ENCODE data around the gene DBH.

Gene DBH

GRCh38 chr9:133676450-133676849, 40.3 kb downstream of the DBH start:
- Mint-ChIP-seq H3K27ac (peak overlapping the region in 1 of 3 experiments; percentile 55), H3K4me1 (peaks cover 37% of the 10 kb centered on the region), H3K36me3 (ENCODE audit: low read depth) (peaks cover 3% of the 10 kb centered on the region), H3K4me3 (no peak overlapping the region), H3K27me3 (ENCODE audit: low read depth) (peaks cover 17% of the 10 kb centered on the region), H3K9me3 (no peaks in the 10 kb centered on the region)
- no peak for TF ChIP-seq CTCF (IDR thresholded peaks at IDR 0.05; ENCODE audit: unreplicated experiment in 3 of 3)

- Mint-ChIP-seq H3K27ac (no peak overlapping the region), H3K36me3 (ENCODE audit: low read depth) (no peaks in the 10 kb centered on the region), H3K4me3 (no peak overlapping the region), H3K4me1 (peaks cover 37% of the 10 kb centered on the region), H3K9me3 (no peaks in the 10 kb centered on the region), H3K27me3 (ENCODE audit: low read depth) (peaks cover 15% of the 10 kb centered on the region)
- TF ChIP-seq CTCF (IDR thresholded peaks at IDR 0.05; ENCODE audit: unreplicated experiment in 3 of 3): no peak
Measured at GRCh38 chr9:133677126-133678010, 41.2 kb downstream of the DBH start.

- peaks cover 15% of the 10 kb centered on the region for H3K27me3 Mint-ChIP-seq (ENCODE audit: low read depth)
- no peak overlapping the region for H3K4me3 Mint-ChIP-seq
- TF ChIP-seq CTCF (IDR thresholded peaks at IDR 0.05; ENCODE audit: unreplicated experiment in 3 of 3): no peak
- peaks cover 35% of the 10 kb centered on the region for H3K4me1 Mint-ChIP-seq
- H3K27ac Mint-ChIP-seq: peak overlapping the region in 1 of 3 experiments; percentile 25
- no peaks in the 10 kb centered on the region for H3K36me3 Mint-ChIP-seq (ENCODE audit: low read depth)
- H3K9me3 Mint-ChIP-seq: no peaks in the 10 kb centered on the region
Measured at GRCh38 chr9:133679056-133679455, 42.9 kb downstream of the DBH start.

GRCh38 chr9:133679466-133680061, 43.4 kb downstream of the DBH start:
- Mint-ChIP-seq H3K27me3 (ENCODE audit: low read depth) (peaks cover 15% of the 10 kb centered on the region), H3K4me3 (no peak overlapping the region), H3K36me3 (ENCODE audit: low read depth) (no peaks in the 10 kb centered on the region), H3K27ac (peak overlapping the region in 2 of 3 experiments; percentile 25 to 71), H3K9me3 (no peaks in the 10 kb centered on the region), H3K4me1 (peaks cover 39% of the 10 kb centered on the region)
- no peak for TF ChIP-seq CTCF (IDR thresholded peaks at IDR 0.05; ENCODE audit: unreplicated experiment in 3 of 3)

GRCh38 chr9:133680250-133680975, 44.2 kb downstream of the DBH start:
- no peaks in the 10 kb centered on the region for H3K36me3 Mint-ChIP-seq (ENCODE audit: low read depth)
- peaks cover 42% of the 10 kb centered on the region for H3K4me1 Mint-ChIP-seq
- H3K27me3 Mint-ChIP-seq (ENCODE audit: low read depth): peaks cover 16% of the 10 kb centered on the region
- TF ChIP-seq CTCF (IDR thresholded peaks at IDR 0.05; ENCODE audit: unreplicated experiment in 3 of 3): no peak
- peak overlapping the region in 2 of 3 experiments; percentile 25 to 71 for H3K27ac Mint-ChIP-seq
- no peaks in the 10 kb centered on the region for H3K9me3 Mint-ChIP-seq
- no peak overlapping the region for H3K4me3 Mint-ChIP-seq

Data from nephron (organoid).